ENCODE data around the gene RAB29. TPM values are rescaled to one million over a fixed set of nuclear protein-coding genes. Genes with fewer than 3 reads are reported as not detected.
A peak's percentile ranks its signal among the peaks of the same experiment; 100 is the strongest.

The RAB29 gene
- total RNA-seq, 5 donors from 2014 or later (not counting 1 experiment from before 2014, with no cell fraction given): 32.5 to 64.6 (median 46.8) TPM

- Mint-ChIP-seq H3K27me3 (no peaks in the 10 kb centered on the region), H3K27ac (no peak overlapping the region), H3K4me1 (peaks cover 78 to 84% (median 84%) of the 10 kb centered on the region in 3 donors), H3K4me3 (peak overlapping the region in 2 of 3 donors; percentile 13 to 96), H3K36me3 (peaks cover 18% of the 10 kb centered on the region), H3K9me3 (no peaks in the 10 kb centered on the region)
- H3K27ac ChIP-seq (ENCODE audit: low read length): no peak overlapping the region
- ChIA-PET CTCF (interaction anchor here in 1 of 2 donors (0.6 kb wide), 1 partner anchor 76 kb away, joined by 3 read pairs; no protein-coding TSS in a partner anchor), POLR2A (no interaction called here)
- peaks cover 0 to 9% of the 10 kb centered on the region in 2 experiments for H3K27me3 ChIP-seq (replicated peaks in 1 of 2; ENCODE audit: control insufficient read depth in 2 of 2, extremely low read depth in 1 of 2, insufficient read depth in 2 of 2, low read length in 1 of 2)
- H3K9me3 ChIP-seq: no peaks in the 10 kb centered on the region
- 96% methylated on average over 6 of the region's 14 CpGs for WGBS (ENCODE audit: insufficient coverage)
- H3K36me3 ChIP-seq (ENCODE audit: control insufficient read depth in 2 of 2, extremely low read depth in 1 of 2, insufficient read depth in 1 of 2, low read length in 1 of 2): no peaks in the 10 kb centered on the region
- ATAC-seq (replicated peaks in 1 of 4) (no peak), DNase-seq (no peak)
- peaks cover 39 to 80% of the 10 kb centered on the region in 2 experiments for H3K4me1 ChIP-seq (ENCODE audit: control insufficient read depth in 1 of 2, extremely low read depth in 1 of 2, insufficient read depth in 2 of 2, low read length in 2 of 2)
- H3K4me3 ChIP-seq (ENCODE audit: control insufficient read depth in 1 of 2, extremely low read depth in 1 of 2, low read length in 1 of 2): no peak overlapping the region
These were observed 34.7 kb upstream of the RAB29 start for GRCh38 chr1:205809942-205810345.

GRCh38 chr1:205809469-205809868 is 34.2 kb upstream of the RAB29 start:
- no peaks in the 10 kb centered on the region for H3K9me3 Mint-ChIP-seq
- H3K4me1 ChIP-seq (ENCODE audit: control insufficient read depth in 1 of 2, extremely low read depth in 1 of 2, insufficient read depth in 2 of 2, low read length in 2 of 2): peaks cover 43 to 84% of the 10 kb centered on the region in 2 experiments
- peak overlapping the region; percentile 31 to 96 (median 46) for H3K4me3 Mint-ChIP-seq
- no peaks in the 10 kb centered on the region for H3K27me3 Mint-ChIP-seq
- no peak overlapping the region for H3K4me3 ChIP-seq (ENCODE audit: control insufficient read depth in 1 of 2, extremely low read depth in 1 of 2, low read length in 1 of 2)
- peaks cover 83 to 87% (median 85%) of the 10 kb centered on the region in 3 donors for H3K4me1 Mint-ChIP-seq
- H3K27ac ChIP-seq (ENCODE audit: low read length): no peak overlapping the region
- ChIA-PET CTCF (interaction anchor here (0.6 kb wide), 2 partner anchors 28 to 76 kb away, joined by 3 to 4 read pairs; no protein-coding TSS in a partner anchor), POLR2A (no interaction called here)
- DNase-seq: no peak
- peaks cover 0 to 9% of the 10 kb centered on the region in 2 experiments for H3K27me3 ChIP-seq (replicated peaks in 1 of 2; ENCODE audit: control insufficient read depth in 2 of 2, extremely low read depth in 1 of 2, insufficient read depth in 2 of 2, low read length in 1 of 2)
- H3K36me3 ChIP-seq (ENCODE audit: control insufficient read depth in 2 of 2, extremely low read depth in 1 of 2, insufficient read depth in 1 of 2, low read length in 1 of 2): no peaks in the 10 kb centered on the region
- no peak for ATAC-seq (replicated peaks in 1 of 4)
- 100% methylated on average over 1 of the region's 3 CpGs for WGBS (ENCODE audit: insufficient coverage)
- H3K27ac Mint-ChIP-seq: peak overlapping the region in 1 of 2 donors; percentile 36
- no peaks in the 10 kb centered on the region for H3K9me3 ChIP-seq
- peaks cover 18% of the 10 kb centered on the region for H3K36me3 Mint-ChIP-seq

GRCh38 chr1:205805082-205805711 is 29.9 kb upstream of the RAB29 start:
- no peaks in the 10 kb centered on the region for H3K9me3 ChIP-seq
- H3K9me3 Mint-ChIP-seq: no peaks in the 10 kb centered on the region
- H3K27ac Mint-ChIP-seq: peak overlapping the region; percentile 81 to 88
- H3K27me3 ChIP-seq (replicated peaks in 1 of 2; ENCODE audit: control insufficient read depth in 2 of 2, extremely low read depth in 1 of 2, insufficient read depth in 2 of 2, low read length in 1 of 2): no peaks in the 10 kb centered on the region
- no peaks in the 10 kb centered on the region for H3K27me3 Mint-ChIP-seq
- CTCF ChIA-PET: interaction anchor here (0.5 to 1.1 kb wide), 4 partner anchors 11 to 81 kb away, joined by 3 to 4 read pairs (median 4); no protein-coding TSS in a partner anchor
- H3K4me3 Mint-ChIP-seq: peak overlapping the region; percentile 10 to 96 (median 40)
- peaks cover under 1 to 8% of the 10 kb centered on the region in 2 donors for H3K36me3 ChIP-seq (ENCODE audit: control insufficient read depth in 2 of 2, extremely low read depth in 1 of 2, insufficient read depth in 1 of 2, low read length in 1 of 2)
- DNase-seq: peak in 11 of 35 experiments; percentile 7 to 28 (median 19)
- POLR2A ChIA-PET: no interaction called here
- H3K36me3 Mint-ChIP-seq: peaks cover 13% of the 10 kb centered on the region
- H3K4me1 Mint-ChIP-seq: peaks cover 67 to 72% (median 68%) of the 10 kb centered on the region in 3 donors
- H3K4me3 ChIP-seq (ENCODE audit: control insufficient read depth in 1 of 2, extremely low read depth in 1 of 2, low read length in 1 of 2): peak overlapping the region in 1 of 2 donors; percentile 40
- peaks cover 25 to 58% of the 10 kb centered on the region in 2 experiments for H3K4me1 ChIP-seq (ENCODE audit: control insufficient read depth in 1 of 2, extremely low read depth in 1 of 2, insufficient read depth in 2 of 2, low read length in 2 of 2)
- ATAC-seq (replicated peaks in 1 of 4): peak; percentile 63 to 77 (median 67)
- no CpG with 5 or more reads among the region's 5 CpGs for WGBS (ENCODE audit: insufficient coverage)
- no peak overlapping the region for H3K27ac ChIP-seq (ENCODE audit: low read length)

- POLR2A ChIA-PET: no interaction called here
- ATAC-seq (replicated peaks in 1 of 4): no peak
- no peak for DNase-seq
- CTCF ChIA-PET: interaction anchor here (0.5 to 0.9 kb wide), 4 partner anchors 11 to 95 kb away, joined by 3 to 4 read pairs (median 4); no protein-coding TSS in a partner anchor
- Mint-ChIP-seq H3K4me1 (peaks cover 61 to 66% (median 65%) of the 10 kb centered on the region in 3 donors), H3K36me3 (peaks cover 16% of the 10 kb centered on the region), H3K27ac (peak overlapping the region; percentile 56 to 81), H3K4me3 (peak overlapping the region in 1 of 3 donors; percentile 96), H3K9me3 (no peaks in the 10 kb centered on the region), H3K27me3 (no peaks in the 10 kb centered on the region)
- Histone ChIP-seq H3K36me3 (ENCODE audit: control insufficient read depth in 2 of 2, extremely low read depth in 1 of 2, insufficient read depth in 1 of 2, low read length in 1 of 2) (peaks cover 3 to 14% of the 10 kb centered on the region in 2 donors), H3K9me3 (no peaks in the 10 kb centered on the region), H3K4me3 (ENCODE audit: control insufficient read depth in 1 of 2, extremely low read depth in 1 of 2, low read length in 1 of 2) (no peak overlapping the region), H3K4me1 (ENCODE audit: control insufficient read depth in 1 of 2, extremely low read depth in 1 of 2, insufficient read depth in 2 of 2, low read length in 2 of 2) (peaks cover 21 to 52% of the 10 kb centered on the region in 2 experiments), H3K27me3 (replicated peaks in 1 of 2; ENCODE audit: control insufficient read depth in 2 of 2, extremely low read depth in 1 of 2, insufficient read depth in 2 of 2, low read length in 1 of 2) (no peaks in the 10 kb centered on the region), H3K27ac (ENCODE audit: low read length) (no peak overlapping the region)
- no CpG with 5 or more reads among the region's 2 CpGs for WGBS (ENCODE audit: insufficient coverage)
These were observed 29.3 kb upstream of the RAB29 start for GRCh38 chr1:205804605-205805004.

- no peak for ATAC-seq (replicated peaks in 1 of 4)
- Histone ChIP-seq H3K4me3 (ENCODE audit: control insufficient read depth in 1 of 2, extremely low read depth in 1 of 2, low read length in 1 of 2) (peak overlapping the region in 1 of 2 donors; percentile 19), H3K27me3 (replicated peaks in 1 of 2; ENCODE audit: control insufficient read depth in 2 of 2, extremely low read depth in 1 of 2, insufficient read depth in 2 of 2, low read length in 1 of 2) (no peaks in the 10 kb centered on the region), H3K27ac (ENCODE audit: low read length) (no peak overlapping the region), H3K9me3 (no peaks in the 10 kb centered on the region), H3K4me1 (ENCODE audit: control insufficient read depth in 1 of 2, extremely low read depth in 1 of 2, insufficient read depth in 2 of 2, low read length in 2 of 2) (peaks cover 21 to 46% of the 10 kb centered on the region in 2 experiments), H3K36me3 (ENCODE audit: control insufficient read depth in 2 of 2, extremely low read depth in 1 of 2, insufficient read depth in 1 of 2, low read length in 1 of 2) (peaks cover 3 to 20% of the 10 kb centered on the region in 2 donors)
- WGBS (ENCODE audit: insufficient coverage): 83% methylated on average over 3 of the region's 4 CpGs
- H3K4me1 Mint-ChIP-seq: peaks cover 55 to 60% (median 59%) of the 10 kb centered on the region in 3 donors
- POLR2A ChIA-PET: interaction anchor here in 1 of 2 donors (0.6 kb wide), 1 partner anchor 407 kb away, joined by 3 read pairs; no protein-coding TSS in a partner anchor
- no peak for DNase-seq
- H3K27me3 Mint-ChIP-seq: no peaks in the 10 kb centered on the region
- H3K4me3 Mint-ChIP-seq: peak overlapping the region in 2 of 3 donors; percentile 21 to 96
- H3K9me3 Mint-ChIP-seq: no peaks in the 10 kb centered on the region
- peaks cover 17% of the 10 kb centered on the region for H3K36me3 Mint-ChIP-seq
- H3K27ac Mint-ChIP-seq: peak overlapping the region; percentile 39 to 56
- CTCF ChIA-PET: interaction anchor here in 1 of 2 donors (0.9 kb wide), 1 partner anchor 95 kb away, joined by 3 read pairs; no protein-coding TSS in a partner anchor
These were observed 28.7 kb upstream of the RAB29 start for GRCh38 chr1:205803986-205804385.

- peaks cover 5 to 39% of the 10 kb centered on the region in 2 donors for H3K36me3 ChIP-seq (ENCODE audit: control insufficient read depth in 2 of 2, extremely low read depth in 1 of 2, insufficient read depth in 1 of 2, low read length in 1 of 2)
- Mint-ChIP-seq H3K36me3 (peaks cover 28% of the 10 kb centered on the region), H3K4me1 (peaks cover 39 to 43% (median 42%) of the 10 kb centered on the region in 3 donors), H3K27me3 (no peaks in the 10 kb centered on the region), H3K27ac (no peak overlapping the region), H3K4me3 (no peak overlapping the region), H3K9me3 (no peaks in the 10 kb centered on the region)
- no peaks in the 10 kb centered on the region for H3K9me3 ChIP-seq
- ChIA-PET POLR2A (no interaction called here), CTCF (no interaction called here)
- no peak overlapping the region for H3K27ac ChIP-seq (ENCODE audit: low read length)
- WGBS (ENCODE audit: insufficient coverage): 96% methylated on average over 7 of the region's 8 CpGs
- H3K27me3 ChIP-seq (replicated peaks in 1 of 2; ENCODE audit: control insufficient read depth in 2 of 2, extremely low read depth in 1 of 2, insufficient read depth in 2 of 2, low read length in 1 of 2): no peaks in the 10 kb centered on the region
- H3K4me1 ChIP-seq (ENCODE audit: control insufficient read depth in 1 of 2, extremely low read depth in 1 of 2, insufficient read depth in 2 of 2, low read length in 2 of 2): peaks cover 21 to 31% of the 10 kb centered on the region in 2 experiments
- DNase-seq (no peak), ATAC-seq (replicated peaks in 1 of 4) (no peak)
- no peak overlapping the region for H3K4me3 ChIP-seq (ENCODE audit: control insufficient read depth in 1 of 2, extremely low read depth in 1 of 2, low read length in 1 of 2)
These were observed 26.8 kb upstream of the RAB29 start for GRCh38 chr1:205802060-205802459.

Measured in T-cell (primary cell).